Measurements from ENCODE around the gene FTSJ3. TPM values are rescaled to one million over a fixed set of nuclear protein-coding genes. Genes with fewer than 3 reads are reported as not detected.
A peak's percentile ranks its signal among the peaks of the same experiment; 100 is the strongest.
"Not testable (repeated sequence)": the region's sequence is repeated elsewhere in the genome, so short reads cannot be mapped to it uniquely, and the experiment has no call there.

Gene FTSJ3
- total and polyA plus RNA-seq, 7 donors: 7.9 to 65.8 (median 31.0) TPM

- WGBS, 2 donors: 68 to 79% methylated on average over 3 of the region's 3 CpGs
These were observed 31.8 kb upstream of the FTSJ3 start for GRCh38 chr17:63859257-63859656.

GRCh38 chr17:63856425-63856824, 29.0 kb upstream of the FTSJ3 start:
- intact Hi-C loops (cut with DNase I); H3K27ac ChIP-seq; H3K4me1 ChIP-seq; H3K36me3 ChIP-seq; DNase-seq; H3K9me3 ChIP-seq; H3K4me3 ChIP-seq; H3K27me3 ChIP-seq: not testable (repeated sequence)
- WGBS, 2 donors: 57 to 87% methylated on average over 8 of the region's 8 CpGs

More at GRCh38 chr17:63859257-63859656, 31.8 kb upstream of the FTSJ3 start:
- Histone ChIP-seq H3K9me3 (no peaks in the 10 kb centered on the region), H3K4me3 (no peak overlapping the region), H3K27me3 (no peaks in the 10 kb centered on the region), H3K27ac (no peak overlapping the region), H3K36me3 (no peaks in the 10 kb centered on the region), H3K4me1 (no peaks in the 10 kb centered on the region)
- intact Hi-C loops (cut with DNase I): no loop called here
- TF ChIP-seq POLR2A (IDR thresholded peaks at IDR 0.05): no peak
- no peak for TF ChIP-seq POLR2AphosphoS5 (IDR thresholded peaks at IDR 0.05)
- no peak for TF ChIP-seq EP300 (IDR thresholded peaks at IDR 0.05)
- DNase-seq: no peak

- H3K36me3 ChIP-seq: no peaks in the 10 kb centered on the region
- no peaks in the 10 kb centered on the region for H3K4me1 ChIP-seq
- peak; percentile 20 for DNase-seq
- intact Hi-C loops (cut with DNase I): no loop called here
- H3K27ac ChIP-seq: no peak overlapping the region
- TF ChIP-seq EP300 (IDR thresholded peaks at IDR 0.05) (no peak), POLR2A (IDR thresholded peaks at IDR 0.05) (no peak), POLR2AphosphoS5 (IDR thresholded peaks at IDR 0.05) (no peak), CTCF (IDR thresholded peaks at IDR 0.05) (no peak)
- H3K4me3 ChIP-seq: no peak overlapping the region
- H3K27me3 ChIP-seq: no peaks in the 10 kb centered on the region
- no peaks in the 10 kb centered on the region for H3K9me3 ChIP-seq
- WGBS, 2 donors: 90 to 93% methylated on average over 8 of the region's 8 CpGs
These were observed 27.7 kb upstream of the FTSJ3 start for GRCh38 chr17:63855185-63855584.

GRCh38 chr17:63854709-63855108, 27.2 kb upstream of the FTSJ3 start:
- H3K27me3 ChIP-seq: no peaks in the 10 kb centered on the region
- no peaks in the 10 kb centered on the region for H3K9me3 ChIP-seq
- H3K4me3 ChIP-seq: no peak overlapping the region
- H3K4me1 ChIP-seq: no peaks in the 10 kb centered on the region
- intact Hi-C loops (cut with DNase I): no loop called here
- H3K36me3 ChIP-seq: no peaks in the 10 kb centered on the region
- 60 to 90% methylated on average over 5 of the region's 5 CpGs for WGBS, 2 donors
- TF ChIP-seq POLR2A (IDR thresholded peaks at IDR 0.05): no peak
- no peak for TF ChIP-seq POLR2AphosphoS5 (IDR thresholded peaks at IDR 0.05)
- no peak for TF ChIP-seq EP300 (IDR thresholded peaks at IDR 0.05)
- no peak for TF ChIP-seq CTCF (IDR thresholded peaks at IDR 0.05)
- DNase-seq: no peak
- H3K27ac ChIP-seq: no peak overlapping the region

- H3K4me1 ChIP-seq: peaks cover 0 to 12% (median 5%) of the 10 kb centered on the region in 4 donors
- WGBS, 2 donors: 89 to 92% methylated on average over 2 of the region's 2 CpGs
- H3K27ac ChIP-seq: no peak overlapping the region
- H3K4me3 ChIP-seq: no peak overlapping the region
- intact Hi-C loops (cut with DNase I): no loop called here
- TF ChIP-seq POLR2AphosphoS5 (IDR thresholded peaks at IDR 0.05): no peak
- TF ChIP-seq CTCF (IDR thresholded peaks at IDR 0.05): no peak
- TF ChIP-seq POLR2A (IDR thresholded peaks at IDR 0.05): no peak
- no peak for TF ChIP-seq EP300 (IDR thresholded peaks at IDR 0.05)
- no peaks in the 10 kb centered on the region for H3K36me3 ChIP-seq
- no peak for DNase-seq
- H3K27me3 ChIP-seq: no peaks in the 10 kb centered on the region
- H3K9me3 ChIP-seq: no peaks in the 10 kb centered on the region
These were observed 25.8 kb upstream of the FTSJ3 start for GRCh38 chr17:63853260-63853659.

GRCh38 chr17:63850401-63850800, 22.9 kb upstream of the FTSJ3 start:
- Histone ChIP-seq H3K4me3 (no peak overlapping the region), H3K4me1 (peaks cover 0 to 32% (median 11%) of the 10 kb centered on the region in 4 donors), H3K27me3 (no peaks in the 10 kb centered on the region), H3K27ac (no peak overlapping the region), H3K9me3 (no peaks in the 10 kb centered on the region), H3K36me3 (no peaks in the 10 kb centered on the region)
- peak; percentile 56 for DNase-seq
- intact Hi-C loops (cut with DNase I): no loop called here
- 85 to 90% methylated on average over 9 of the region's 9 CpGs for WGBS, 2 donors
- no peak for TF ChIP-seq POLR2AphosphoS5 (IDR thresholded peaks at IDR 0.05)
- no peak for TF ChIP-seq CTCF (IDR thresholded peaks at IDR 0.05)
- no peak for TF ChIP-seq POLR2A (IDR thresholded peaks at IDR 0.05)
- no peak for TF ChIP-seq EP300 (IDR thresholded peaks at IDR 0.05)

Measured in sigmoid colon (tissue), 7 donors.